ENCODE measurements around the gene ARHGEF16.

The ARHGEF16 gene

GRCh38 chr1:3420218-3420951 is 34.1 kb upstream of the ARHGEF16 start:
- no peak for DNase-seq (ENCODE audit: extremely low read depth in 1 of 2, low read depth in 1 of 2)

GRCh38 chr1:3422638-3423037 is 31.8 kb upstream of the ARHGEF16 start:
- no peak for DNase-seq (ENCODE audit: extremely low read depth in 1 of 2, low read depth in 1 of 2)

- DNase-seq (ENCODE audit: extremely low read depth in 1 of 2, low read depth in 1 of 2) = no peak
These were observed 31.1 kb upstream of the ARHGEF16 start for GRCh38 chr1:3423245-3423829.

GRCh38 chr1:3423896-3424611 is 30.4 kb upstream of the ARHGEF16 start:
- DNase-seq (ENCODE audit: extremely low read depth in 1 of 2, low read depth in 1 of 2) = no peak

GRCh38 chr1:3425486-3426215 is 28.8 kb upstream of the ARHGEF16 start:
- DNase-seq (ENCODE audit: extremely low read depth in 1 of 2, low read depth in 1 of 2) = no peak

- DNase-seq (ENCODE audit: extremely low read depth in 1 of 2, low read depth in 1 of 2) = no peak
These were observed 27.4 kb upstream of the ARHGEF16 start for GRCh38 chr1:3426956-3427535.

- DNase-seq (ENCODE audit: extremely low read depth in 1 of 2, low read depth in 1 of 2) = no peak
These were observed 26.5 kb upstream of the ARHGEF16 start for GRCh38 chr1:3427711-3428704.

GRCh38 chr1:3428899-3429298 is 25.6 kb upstream of the ARHGEF16 start:
- DNase-seq (ENCODE audit: extremely low read depth in 1 of 2, low read depth in 1 of 2) = no peak

GRCh38 chr1:3429320-3429719 is 25.1 kb upstream of the ARHGEF16 start:
- no peak for DNase-seq (ENCODE audit: extremely low read depth in 1 of 2, low read depth in 1 of 2)

GRCh38 chr1:3429766-3430165 is 24.7 kb upstream of the ARHGEF16 start:
- no peak for DNase-seq (ENCODE audit: extremely low read depth in 1 of 2, low read depth in 1 of 2)

GRCh38 chr1:3430406-3430805 is 24.1 kb upstream of the ARHGEF16 start:
- no peak for DNase-seq (ENCODE audit: extremely low read depth in 1 of 2, low read depth in 1 of 2)

- no peak for DNase-seq (ENCODE audit: extremely low read depth in 1 of 2, low read depth in 1 of 2)
These were observed 23.6 kb upstream of the ARHGEF16 start for GRCh38 chr1:3430820-3431219.

GRCh38 chr1:3431266-3431665 is 23.2 kb upstream of the ARHGEF16 start:
- no peak for DNase-seq (ENCODE audit: extremely low read depth in 1 of 2, low read depth in 1 of 2)

- no peak for DNase-seq (ENCODE audit: extremely low read depth in 1 of 2, low read depth in 1 of 2)
These were observed 22.8 kb upstream of the ARHGEF16 start for GRCh38 chr1:3431686-3432085.

- no peak for DNase-seq (ENCODE audit: extremely low read depth in 1 of 2, low read depth in 1 of 2)
These were observed 22.2 kb upstream of the ARHGEF16 start for GRCh38 chr1:3432306-3432705.

GRCh38 chr1:3433076-3433475 is 21.4 kb upstream of the ARHGEF16 start:
- DNase-seq (ENCODE audit: extremely low read depth in 1 of 2, low read depth in 1 of 2) = no peak

GRCh38 chr1:3433596-3434320 is 20.7 kb upstream of the ARHGEF16 start:
- no peak for DNase-seq (ENCODE audit: extremely low read depth in 1 of 2, low read depth in 1 of 2)

GRCh38 chr1:3434406-3435110 is 19.9 kb upstream of the ARHGEF16 start:
- no peak for DNase-seq (ENCODE audit: extremely low read depth in 1 of 2, low read depth in 1 of 2)

- DNase-seq (ENCODE audit: extremely low read depth in 1 of 2, low read depth in 1 of 2) = no peak
These were observed 18.8 kb upstream of the ARHGEF16 start for GRCh38 chr1:3435666-3436065.

Data from stimulated activated CD8-positive, alpha-beta memory T cell treated with anti-CD3 and anti-CD28 coated beads, Interleukin-7, amount 100 ng/mL, for 48 hours (primary cell).